ENCODE data around the gene PSMB9. TPM values are rescaled to one million over a fixed set of nuclear protein-coding genes. Genes with fewer than 3 reads are reported as not detected.
A peak's percentile ranks its signal among the peaks of the same experiment; 100 is the strongest.

The PSMB9 gene
- total and polyA plus RNA-seq, 9 of the 15 experiments (the other 6 are each of a cell fraction or from before 2014, with no cell fraction given) = 1.1 to 3.7 (median 2.4) TPM

- peak; percentile 87 for TF ChIP-seq ARID1B (IDR thresholded peaks at IDR 0.05)
- TF ChIP-seq SREBF1 (IDR thresholded peaks at IDR 0.05; ENCODE audit: borderline replicate concordance, low read depth, low read length) = no peak
- no peak for TF ChIP-seq TBP (optimal IDR thresholded peaks at IDR 0.05; ENCODE audit: low read depth, low read length)
- TF ChIP-seq HOMEZ (CRISPR knock-in tag; IDR thresholded peaks at IDR 0.05) = no peak
- TF ChIP-seq ZNF76 (CRISPR knock-in tag; IDR thresholded peaks at IDR 0.05; ENCODE audit: borderline replicate concordance) = no peak
- TF ChIP-seq ZNF134 (CRISPR knock-in tag; conservative IDR thresholded peaks at IDR 0.05) = 0 out of 2 replicates have a peak, but pooled peaks have one; percentile 17
- TF ChIP-seq ZNF140 (CRISPR knock-in tag; IDR thresholded peaks at IDR 0.05) = no peak
- peak; percentile 54 to 73 for TF ChIP-seq MAZ (CRISPR knock-in tag; conservative IDR thresholded peaks at IDR 0.05 in 1 of 2, IDR thresholded peaks at IDR 0.05 in 1 of 2)
- TF ChIP-seq FOXM1 (IDR thresholded peaks at IDR 0.05; ENCODE audit: low read depth) = peak; percentile 69
- TF ChIP-seq FOXM1 (CRISPR knock-in tag; IDR thresholded peaks at IDR 0.05; ENCODE audit: low read depth) = no peak
- 0 out of 4 replicates have a peak, but pooled peaks have one; percentile 18 to 21 for TF ChIP-seq MNT (conservative IDR thresholded peaks at IDR 0.05)
These were observed 3.3 kb downstream of the PSMB9 start (continued) for GRCh38 chr6:32857156-32857891.

Measured in K562 (cell line).